ENCODE results near the gene MBIP.

The MBIP gene

DNA sequence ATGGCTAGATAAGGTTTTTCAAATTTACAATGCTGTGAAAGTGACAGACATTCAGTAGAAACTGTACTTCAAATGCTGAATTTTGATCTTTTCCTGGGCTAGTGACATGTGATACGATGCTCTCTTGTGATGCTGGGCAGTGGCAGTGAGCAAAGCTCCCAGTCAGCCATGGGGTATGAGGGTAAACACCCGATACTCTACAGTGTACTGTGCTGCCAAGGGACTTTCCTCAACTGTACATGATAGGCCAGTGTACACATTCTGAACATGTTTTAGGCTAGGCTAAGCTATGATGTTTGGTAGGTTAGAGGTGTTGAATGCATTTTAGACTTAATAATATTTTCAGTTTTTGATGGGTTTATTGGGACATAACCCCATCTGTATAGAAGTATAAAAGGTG, 17.6 kb downstream of the MBIP start:
- no peaks in the 10 kb centered on the region for H3K79me2 ChIP-seq (ENCODE audit: insufficient read depth, low read length)
- H4K20me1 ChIP-seq (ENCODE audit: insufficient read depth, low read length, poor library complexity, severe bottlenecking), result no peaks in the 10 kb centered on the region
- no peaks in the 10 kb centered on the region for H3K4me1 ChIP-seq (ENCODE audit: insufficient read depth, low read length, poor library complexity, severe bottlenecking)
- no peak overlapping the region for H3K4me2 ChIP-seq (ENCODE audit: low read depth, low read length, poor library complexity, severe bottlenecking)
- TF ChIP-seq CTCF (conservative IDR thresholded peaks at IDR 0.05; ENCODE audit: low read length) (no peak), EZH2phosphoT487 (IDR thresholded peaks at IDR 0.05; ENCODE audit: borderline replicate concordance) (no peak)
- no peaks in the 10 kb centered on the region for H3F3A ChIP-seq (ENCODE audit: low read depth)
- no peaks in the 10 kb centered on the region for H3K27me3 ChIP-seq (ENCODE audit: insufficient read depth, low read length, poor library complexity, severe bottlenecking)
- H2AFZ ChIP-seq (ENCODE audit: low read length), result no peak overlapping the region
- H3K9me3 ChIP-seq (ENCODE audit: insufficient read depth, low read depth, low read length), result no peaks in the 10 kb centered on the region
- peaks cover 9% of the 10 kb centered on the region; the same call in 1 of the 2 replicates for H3K36me3 ChIP-seq (ENCODE audit: insufficient read depth, low read length)
- H3K4me3 ChIP-seq (ENCODE audit: low read length, poor library complexity, severe bottlenecking), result no peak overlapping the region
- H3K9ac ChIP-seq (ENCODE audit: low read depth, low read length, poor library complexity, severe bottlenecking), result no peak overlapping the region
- H3K9me2 ChIP-seq (replicated peaks; ENCODE audit: low read depth, low read length), result no peaks in the 10 kb centered on the region

DNA sequence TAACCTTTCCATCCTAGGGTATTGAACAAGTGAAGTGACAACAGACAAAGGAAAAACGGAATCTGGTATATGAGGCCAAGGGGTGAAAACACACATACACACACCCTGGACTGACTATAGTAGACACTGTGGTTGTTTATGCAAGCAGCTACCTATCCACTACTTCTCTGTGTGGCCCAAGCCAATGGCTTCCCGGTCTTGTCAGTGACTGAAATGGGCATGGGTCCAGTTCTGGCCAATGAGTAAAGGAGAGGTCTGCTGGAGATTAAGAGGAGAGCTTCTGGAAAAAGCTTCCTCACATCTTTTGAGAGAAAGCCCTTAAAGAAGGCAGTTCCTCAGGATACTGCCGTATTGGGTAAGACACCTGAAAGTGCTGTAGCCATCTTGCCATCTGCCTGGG, 19.3 kb downstream of the MBIP start:
- H3K79me2 ChIP-seq (ENCODE audit: insufficient read depth, low read length), result no peaks in the 10 kb centered on the region
- peaks cover 9% of the 10 kb centered on the region; the same call in 1 of the 2 replicates for H3K36me3 ChIP-seq (ENCODE audit: insufficient read depth, low read length)
- no peak overlapping the region for H3K4me3 ChIP-seq (ENCODE audit: low read length, poor library complexity, severe bottlenecking)
- no peaks in the 10 kb centered on the region for H3K4me1 ChIP-seq (ENCODE audit: insufficient read depth, low read length, poor library complexity, severe bottlenecking)
- no peak overlapping the region for H3K4me2 ChIP-seq (ENCODE audit: low read depth, low read length, poor library complexity, severe bottlenecking)
- no peak overlapping the region for H3K9ac ChIP-seq (ENCODE audit: low read depth, low read length, poor library complexity, severe bottlenecking)
- H3K9me2 ChIP-seq (replicated peaks; ENCODE audit: low read depth, low read length), result no peaks in the 10 kb centered on the region
- H3K27me3 ChIP-seq (ENCODE audit: insufficient read depth, low read length, poor library complexity, severe bottlenecking), result no peaks in the 10 kb centered on the region
- no peak overlapping the region for H2AFZ ChIP-seq (ENCODE audit: low read length)
- no peaks in the 10 kb centered on the region for H3F3A ChIP-seq (ENCODE audit: low read depth)
- H3K9me3 ChIP-seq (ENCODE audit: insufficient read depth, low read depth, low read length), result no peaks in the 10 kb centered on the region
- H4K20me1 ChIP-seq (ENCODE audit: insufficient read depth, low read length, poor library complexity, severe bottlenecking), result no peaks in the 10 kb centered on the region
- TF ChIP-seq CTCF (conservative IDR thresholded peaks at IDR 0.05; ENCODE audit: low read length), result no peak
- TF ChIP-seq EZH2phosphoT487 (IDR thresholded peaks at IDR 0.05; ENCODE audit: borderline replicate concordance), result no peak

DNA sequence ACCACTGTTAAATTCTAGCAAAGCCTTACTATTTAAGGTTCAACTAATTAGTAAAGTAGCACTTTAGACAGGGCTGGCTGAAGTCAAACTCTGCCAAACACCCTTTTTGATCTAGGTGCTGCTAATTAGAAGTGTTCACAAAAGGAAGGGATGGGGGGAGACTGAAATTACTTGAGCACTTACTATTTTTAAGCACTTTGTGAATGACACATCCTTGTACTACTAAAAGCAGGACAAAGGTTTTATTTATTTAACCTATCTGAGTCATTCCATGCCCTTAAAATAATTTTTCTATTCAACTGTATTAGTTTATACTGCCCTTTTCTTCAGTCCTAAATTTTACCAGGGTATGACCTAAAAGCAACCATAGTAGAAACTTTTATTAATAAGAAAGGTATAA, 20.1 kb downstream of the MBIP start:
- H3K4me2 ChIP-seq (ENCODE audit: low read depth, low read length, poor library complexity, severe bottlenecking), result no peak overlapping the region
- H3F3A ChIP-seq (ENCODE audit: low read depth), result no peaks in the 10 kb centered on the region
- TF ChIP-seq EZH2phosphoT487 (IDR thresholded peaks at IDR 0.05; ENCODE audit: borderline replicate concordance) (no peak), CTCF (conservative IDR thresholded peaks at IDR 0.05; ENCODE audit: low read length) (no peak)
- H3K9me2 ChIP-seq (replicated peaks; ENCODE audit: low read depth, low read length), result no peaks in the 10 kb centered on the region
- H3K9ac ChIP-seq (ENCODE audit: low read depth, low read length, poor library complexity, severe bottlenecking), result no peak overlapping the region
- no peaks in the 10 kb centered on the region for H4K20me1 ChIP-seq (ENCODE audit: insufficient read depth, low read length, poor library complexity, severe bottlenecking)
- H2AFZ ChIP-seq (ENCODE audit: low read length), result no peak overlapping the region
- no peaks in the 10 kb centered on the region for H3K27me3 ChIP-seq (ENCODE audit: insufficient read depth, low read length, poor library complexity, severe bottlenecking)
- H3K4me3 ChIP-seq (ENCODE audit: low read length, poor library complexity, severe bottlenecking), result no peak overlapping the region
- no peaks in the 10 kb centered on the region for H3K9me3 ChIP-seq (ENCODE audit: insufficient read depth, low read depth, low read length)
- H3K79me2 ChIP-seq (ENCODE audit: insufficient read depth, low read length), result no peaks in the 10 kb centered on the region
- H3K36me3 ChIP-seq (ENCODE audit: insufficient read depth, low read length), result peaks cover 9% of the 10 kb centered on the region; the same call in 1 of the 2 replicates
- no peaks in the 10 kb centered on the region for H3K4me1 ChIP-seq (ENCODE audit: insufficient read depth, low read length, poor library complexity, severe bottlenecking)

Measured in Loucy (cell line).